ENCODE measurements around the gene AAK1.

Gene AAK1

DNA sequence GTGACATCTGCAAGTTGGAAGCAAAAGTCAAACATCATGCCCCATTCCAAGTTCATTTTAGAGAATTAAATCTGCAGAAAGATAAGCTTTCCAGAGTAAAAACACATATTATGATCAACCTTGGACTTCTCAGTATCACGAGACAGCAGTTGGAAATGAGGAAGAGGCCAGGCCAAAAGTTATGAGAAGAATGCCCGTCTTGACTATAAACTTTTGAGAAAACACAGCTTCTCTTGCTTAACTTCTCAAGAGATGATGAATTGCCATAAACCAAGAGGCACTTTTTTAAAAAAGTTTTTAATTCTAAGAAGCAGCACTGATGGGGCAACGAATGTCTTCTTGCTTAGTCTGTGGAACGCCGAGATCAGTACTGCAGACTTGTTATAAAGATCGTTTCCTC is 153.7 kb downstream of the AAK1 start:
- H3K4me3 ChIP-seq (ENCODE audit: low read length): no peak overlapping the region
- no peak for TF ChIP-seq ZNF274 (IDR thresholded peaks at IDR 0.05; ENCODE audit: low read depth, low read length)

DNA sequence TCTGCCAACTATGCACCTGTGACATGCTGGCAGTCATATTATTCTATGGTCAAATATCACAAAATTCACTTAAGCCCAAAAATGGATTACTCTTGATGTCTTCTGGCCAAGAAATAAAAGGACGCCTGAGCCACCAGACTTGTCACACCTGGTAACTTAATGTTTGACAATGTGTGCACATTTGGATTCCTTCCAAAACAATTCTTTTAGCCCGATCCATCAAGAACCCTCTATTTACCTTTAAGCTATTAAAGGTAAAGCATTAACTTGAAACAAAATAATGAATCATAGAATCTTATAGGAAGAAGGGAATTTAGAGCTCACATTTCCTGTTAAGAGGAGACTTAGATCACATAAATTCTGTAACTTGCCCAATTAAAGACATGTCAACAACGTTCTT is 159.8 kb downstream of the AAK1 start:
- no peak for TF ChIP-seq ZNF274 (IDR thresholded peaks at IDR 0.05; ENCODE audit: low read depth, low read length)
- H3K4me3 ChIP-seq (ENCODE audit: low read length): no peak overlapping the region

DNA sequence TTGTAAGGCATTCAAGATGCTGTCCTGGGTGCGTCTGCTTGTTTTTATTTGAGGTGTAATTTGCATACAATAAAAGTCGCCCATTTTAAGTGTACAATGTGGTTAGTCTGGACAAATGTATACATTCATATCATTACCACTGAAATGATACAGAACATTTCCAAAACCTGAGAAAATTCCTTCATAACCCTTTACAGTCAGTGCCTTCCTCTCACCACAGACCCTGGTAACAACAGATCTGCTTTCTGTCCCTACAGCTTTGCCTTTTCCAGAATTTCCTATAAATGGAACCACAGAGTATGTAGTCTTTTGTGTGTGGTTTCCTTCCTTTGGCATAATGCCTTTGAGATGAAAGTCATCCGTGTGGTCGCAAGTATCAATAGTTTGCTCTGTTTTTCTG is 160.5 kb downstream of the AAK1 start:
- no peak overlapping the region for H3K4me3 ChIP-seq (ENCODE audit: low read length)
- TF ChIP-seq ZNF274 (IDR thresholded peaks at IDR 0.05; ENCODE audit: low read depth, low read length): no peak

DNA sequence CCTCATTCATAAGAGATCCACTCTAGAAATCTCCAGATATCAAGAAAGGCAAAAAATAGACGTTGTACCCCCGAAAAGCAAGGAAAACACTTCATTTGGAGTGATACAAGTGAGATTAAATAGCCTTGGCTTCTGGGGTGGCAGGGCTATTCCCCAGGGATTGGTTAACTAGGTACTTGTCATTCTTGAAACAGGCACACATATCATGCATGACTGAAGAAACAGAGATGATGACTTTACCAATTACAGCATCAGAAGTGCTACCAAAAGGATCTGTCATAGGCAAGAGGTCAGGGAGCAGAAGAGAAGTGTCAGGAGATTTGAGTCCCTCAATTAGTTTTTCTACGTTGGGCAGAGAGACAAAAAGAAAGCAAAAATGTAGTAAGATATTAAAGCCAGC is 161.1 kb downstream of the AAK1 start:
- H3K4me3 ChIP-seq (ENCODE audit: low read length): no peak overlapping the region
- TF ChIP-seq ZNF274 (IDR thresholded peaks at IDR 0.05; ENCODE audit: low read depth, low read length): no peak

DNA sequence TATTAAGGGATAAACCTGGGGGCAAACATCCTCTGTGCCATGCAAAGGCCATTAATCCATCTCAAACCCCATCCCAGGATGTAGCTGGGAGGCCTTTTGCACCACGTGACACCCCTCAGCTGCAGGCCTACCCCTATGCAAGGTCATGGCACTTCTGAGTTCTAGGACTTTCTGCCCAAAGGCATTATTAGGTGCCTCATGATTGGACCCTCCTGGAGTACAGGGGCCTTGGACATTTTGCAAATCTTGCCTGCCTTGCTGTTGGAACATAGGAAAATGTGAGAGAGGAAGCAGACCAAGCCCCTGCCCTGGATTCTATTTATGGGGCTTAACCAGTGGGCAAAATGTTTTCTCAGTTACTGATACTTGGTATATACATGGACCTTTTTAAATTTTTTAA is 162.1 kb downstream of the AAK1 start:
- H3K4me3 ChIP-seq (ENCODE audit: low read length): no peak overlapping the region
- no peak for TF ChIP-seq ZNF274 (IDR thresholded peaks at IDR 0.05; ENCODE audit: low read depth, low read length)

DNA sequence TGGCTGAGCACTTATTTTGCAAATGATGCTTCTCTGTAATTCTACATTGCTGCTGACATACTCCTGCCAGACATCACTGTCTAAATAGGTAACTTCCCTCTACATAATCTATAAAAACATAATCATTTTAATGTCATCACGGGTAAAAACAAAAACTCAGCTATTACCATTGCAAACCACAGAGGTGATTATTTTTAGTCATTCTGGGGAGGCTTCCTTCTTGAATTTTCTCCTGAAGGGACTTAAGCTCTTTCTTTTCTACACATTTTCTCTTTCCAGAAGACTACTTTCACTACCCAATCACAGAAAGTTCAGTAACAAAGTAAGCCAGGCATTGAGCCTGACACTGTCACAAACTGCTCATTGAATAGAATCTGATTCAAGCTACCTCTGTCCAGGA is 165.9 kb downstream of the AAK1 start:
- no peak for TF ChIP-seq ZNF274 (IDR thresholded peaks at IDR 0.05; ENCODE audit: low read depth, low read length)
- no peak overlapping the region for H3K4me3 ChIP-seq (ENCODE audit: low read length)

DNA sequence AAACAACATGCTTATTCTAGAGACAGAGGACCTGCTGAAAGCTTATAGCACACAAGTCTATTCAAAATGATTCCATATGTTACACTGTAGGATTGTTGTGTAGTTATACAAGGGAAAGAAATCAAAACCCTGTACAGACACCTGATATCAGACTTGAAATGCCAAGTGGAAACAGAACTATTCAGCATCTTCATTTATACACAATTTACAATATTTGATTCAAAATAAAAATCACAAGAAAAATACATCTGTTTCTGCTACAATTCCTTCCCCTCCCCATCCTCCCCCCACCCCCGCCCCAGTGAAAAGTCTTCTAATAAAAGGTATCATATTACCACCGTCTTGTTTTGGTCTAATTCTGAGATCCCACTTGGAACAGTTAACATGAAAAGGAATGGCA is 168.9 kb downstream of the AAK1 start:
- H3K4me3 ChIP-seq (ENCODE audit: low read length): no peak overlapping the region
- TF ChIP-seq ZNF274 (IDR thresholded peaks at IDR 0.05; ENCODE audit: low read depth, low read length): no peak

DNA sequence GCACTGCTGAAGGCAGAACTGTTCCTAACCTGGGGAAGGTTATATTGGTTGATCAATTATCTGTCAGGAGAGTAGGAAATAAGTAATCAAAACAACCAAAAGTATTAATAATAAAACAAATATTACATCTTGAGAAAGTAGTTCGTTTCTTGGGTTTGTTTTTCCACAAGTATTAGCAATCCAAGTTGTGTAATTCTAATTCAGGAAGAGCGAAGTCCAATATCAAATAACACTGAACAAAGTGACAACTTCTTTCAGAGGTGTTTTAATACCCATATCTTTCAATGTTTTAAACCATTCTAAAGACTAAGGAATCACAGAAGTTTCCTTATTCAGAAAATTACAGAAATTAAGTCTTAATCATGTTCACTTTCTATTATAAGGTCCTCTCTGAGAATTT is 171.7 kb downstream of the AAK1 start:
- TF ChIP-seq ZNF274 (IDR thresholded peaks at IDR 0.05; ENCODE audit: low read depth, low read length): no peak
- H3K4me3 ChIP-seq (ENCODE audit: low read length): no peak overlapping the region

DNA sequence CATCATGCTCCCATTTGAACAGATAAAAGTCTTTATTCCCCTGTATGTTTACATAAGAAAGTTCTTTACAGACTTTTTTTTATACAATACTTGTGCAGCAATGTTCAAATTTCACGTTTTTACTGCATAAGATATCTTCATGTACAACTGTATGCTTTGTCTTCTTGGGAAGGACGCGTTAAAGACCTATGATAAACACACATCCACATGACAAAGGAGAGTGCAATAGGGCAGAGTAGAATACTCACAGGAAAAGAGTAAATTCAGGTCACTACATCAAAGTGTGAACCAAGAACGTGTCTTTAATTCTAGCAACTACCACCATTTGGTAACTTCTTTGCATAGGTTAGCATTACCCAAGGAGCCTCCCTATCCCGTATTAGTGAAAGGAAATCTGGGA is 172.6 kb downstream of the AAK1 start:
- H3K4me3 ChIP-seq (ENCODE audit: low read length): no peak overlapping the region
- TF ChIP-seq ZNF274 (IDR thresholded peaks at IDR 0.05; ENCODE audit: low read depth, low read length): no peak

DNA sequence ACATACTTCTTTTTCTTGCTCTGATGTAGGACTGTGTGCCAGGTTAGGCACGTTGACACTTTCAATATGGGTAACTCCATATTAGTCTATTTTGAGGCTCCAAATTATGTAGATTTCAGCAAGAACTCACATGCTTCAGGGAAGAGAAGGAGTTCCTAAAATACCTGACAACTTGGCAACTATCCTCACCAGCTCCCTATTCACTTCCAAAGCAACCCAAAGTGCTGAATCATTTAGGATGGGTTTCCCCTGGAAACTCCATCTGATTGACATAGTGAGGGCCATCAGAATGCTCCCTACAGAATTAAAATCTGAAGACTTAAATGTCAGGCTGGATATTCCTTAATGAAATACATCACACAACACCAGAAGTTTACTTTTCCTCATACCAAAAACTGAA is 173.8 kb downstream of the AAK1 start:
- no peak for TF ChIP-seq ZNF274 (IDR thresholded peaks at IDR 0.05; ENCODE audit: low read depth, low read length)
- H3K4me3 ChIP-seq (ENCODE audit: low read length): no peak overlapping the region

DNA sequence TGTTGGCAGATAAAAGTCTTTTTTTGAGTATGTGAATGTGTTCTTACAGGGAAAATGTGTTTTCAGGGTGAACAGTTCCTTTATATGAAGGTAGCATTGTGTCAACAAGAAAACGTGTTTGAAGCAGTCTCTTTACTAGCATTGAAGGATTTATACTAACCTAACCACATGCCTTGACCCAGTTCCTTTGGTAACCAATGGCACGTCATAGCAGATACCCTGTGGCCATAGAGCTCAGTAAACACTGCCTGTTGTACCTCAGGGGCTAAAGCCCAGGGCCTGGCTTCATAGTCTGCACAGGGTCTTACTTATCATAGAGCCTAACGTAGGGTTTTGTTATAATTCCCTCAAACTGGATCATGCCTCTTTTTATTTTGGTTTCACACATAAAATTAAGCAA is 174.2 kb downstream of the AAK1 start:
- no peak overlapping the region for H3K4me3 ChIP-seq (ENCODE audit: low read length)
- no peak for TF ChIP-seq ZNF274 (IDR thresholded peaks at IDR 0.05; ENCODE audit: low read depth, low read length)

DNA sequence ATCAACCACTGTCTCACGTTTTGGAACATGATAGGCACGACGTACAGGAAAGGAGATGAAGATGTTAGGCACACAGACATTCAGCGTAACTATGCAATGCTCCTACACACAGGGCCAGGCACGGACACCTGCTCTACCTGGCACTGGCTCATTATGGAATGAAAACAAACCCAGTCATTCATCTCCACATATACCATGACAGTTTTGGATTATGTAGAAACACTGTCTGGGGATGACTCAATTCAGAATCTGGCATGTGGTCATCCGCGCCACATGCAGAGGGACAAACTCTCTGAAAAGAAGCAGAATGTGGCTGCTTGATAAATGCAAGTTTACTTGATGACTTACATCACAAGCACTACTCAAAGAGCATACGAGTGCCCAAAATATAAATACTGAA is 176.8 kb downstream of the AAK1 start:
- no peak for TF ChIP-seq ZNF274 (IDR thresholded peaks at IDR 0.05; ENCODE audit: low read depth, low read length)
- no peak overlapping the region for H3K4me3 ChIP-seq (ENCODE audit: low read length)

DNA sequence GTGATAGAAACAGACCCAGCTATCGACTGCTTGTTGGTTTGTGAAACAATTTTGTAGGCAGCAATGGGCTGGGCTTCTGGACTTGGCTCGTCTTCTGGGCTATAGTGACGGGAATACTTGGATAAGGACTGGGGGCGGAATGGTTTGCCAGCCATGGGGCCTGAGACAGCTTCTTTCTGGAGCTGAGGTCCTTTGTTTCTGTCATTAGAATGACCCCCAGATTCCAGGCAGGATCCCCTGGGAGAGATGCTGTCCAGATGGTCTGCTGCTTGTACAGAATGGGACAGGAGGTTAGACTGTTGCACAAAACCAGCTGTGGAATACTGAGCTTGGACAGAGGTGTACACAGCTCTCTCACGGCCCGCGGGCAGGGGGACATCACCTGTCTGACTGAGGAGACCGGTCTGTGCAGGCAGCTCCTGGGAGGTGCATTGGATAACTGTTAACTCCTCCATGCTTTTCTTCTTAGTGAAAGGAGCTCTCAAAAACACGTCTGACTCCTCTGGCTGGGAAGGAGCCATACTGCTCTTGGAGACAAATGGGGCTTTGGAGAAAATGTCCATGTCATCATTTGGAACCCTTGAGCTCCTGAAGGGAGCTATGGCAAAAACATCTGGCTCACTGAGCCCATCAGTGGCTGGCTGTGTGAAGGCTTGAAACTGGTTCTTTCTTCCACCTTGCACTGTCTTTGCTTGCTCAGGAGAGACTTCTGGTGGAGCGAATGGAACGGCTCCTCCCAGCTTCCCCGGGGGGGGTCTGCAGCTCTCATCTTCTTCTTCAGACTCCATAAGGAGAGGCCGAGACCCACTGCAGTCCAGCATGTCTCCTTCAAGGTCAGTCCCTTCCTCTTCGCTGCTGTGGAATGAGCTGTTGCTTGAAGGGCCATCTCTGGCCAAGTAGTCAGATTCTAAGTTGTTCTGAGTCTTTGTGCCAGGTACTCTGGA is 177.8 kb downstream of the AAK1 start:
- TF ChIP-seq ZNF274 (IDR thresholded peaks at IDR 0.05; ENCODE audit: low read depth, low read length): no peak
- H3K4me3 ChIP-seq (ENCODE audit: low read length): no peak overlapping the region

DNA sequence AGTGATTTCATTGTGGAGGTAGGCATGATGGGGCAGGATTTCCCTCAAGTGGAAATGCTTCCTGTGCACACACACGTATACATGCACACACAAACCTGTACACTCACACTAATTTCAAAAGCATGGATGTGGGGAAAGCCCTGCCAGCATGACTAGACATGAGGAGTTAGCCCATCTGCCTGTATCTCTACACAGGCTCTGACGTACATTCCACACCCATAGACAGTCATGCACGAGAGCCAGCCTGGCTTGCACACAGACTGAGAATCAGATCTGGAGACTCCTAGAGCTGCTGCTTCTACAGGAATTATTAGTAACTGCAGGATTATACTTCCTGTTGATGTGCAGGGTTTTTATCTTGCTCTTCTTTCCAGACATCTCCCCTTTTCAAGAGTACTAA is 179.0 kb downstream of the AAK1 start:
- no peak for TF ChIP-seq ZNF274 (IDR thresholded peaks at IDR 0.05; ENCODE audit: low read depth, low read length)
- no peak overlapping the region for H3K4me3 ChIP-seq (ENCODE audit: low read length)

DNA sequence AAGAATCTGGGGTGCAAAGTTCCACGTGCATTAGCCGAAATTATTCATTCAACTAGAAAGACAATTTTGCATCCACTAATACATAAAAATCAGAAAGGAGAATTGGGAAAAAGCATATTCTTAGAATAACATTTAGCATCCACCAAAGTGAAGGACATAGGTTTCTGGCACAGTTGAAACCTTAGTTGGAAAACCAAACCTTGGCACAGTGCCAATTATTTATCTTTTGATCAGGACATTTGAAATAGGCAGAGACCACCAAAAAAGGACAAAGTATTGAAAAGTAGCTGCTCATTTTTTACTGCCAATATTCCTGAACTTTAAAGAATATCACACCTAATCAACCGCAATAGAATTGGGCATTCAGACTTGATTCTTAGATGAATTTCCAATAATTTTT is 180.8 kb downstream of the AAK1 start:
- no peak overlapping the region for H3K4me3 ChIP-seq (ENCODE audit: low read length)
- TF ChIP-seq ZNF274 (IDR thresholded peaks at IDR 0.05; ENCODE audit: low read depth, low read length): no peak

DNA sequence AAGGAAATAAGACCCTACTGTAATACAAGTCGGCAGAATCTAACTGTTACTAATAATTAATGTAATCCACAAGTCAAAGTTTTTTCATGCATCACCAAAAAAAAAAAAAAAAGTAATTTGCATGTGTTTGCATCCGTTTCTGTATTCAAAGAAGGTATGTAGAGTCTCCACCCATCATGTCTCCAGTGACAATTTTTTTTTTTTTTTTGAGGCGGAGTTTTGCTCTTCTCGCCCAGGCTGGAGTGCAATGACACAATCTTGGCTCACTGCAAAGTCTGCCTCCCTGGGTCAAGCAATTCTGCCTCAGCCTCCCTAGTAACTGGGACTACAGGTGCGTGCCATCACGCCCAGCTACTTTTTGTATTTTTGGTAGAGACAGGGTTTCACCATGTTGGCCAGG is 182.1 kb downstream of the AAK1 start:
- no peak for TF ChIP-seq ZNF274 (IDR thresholded peaks at IDR 0.05; ENCODE audit: low read depth, low read length)
- H3K4me3 ChIP-seq (ENCODE audit: low read length): no peak overlapping the region

Measured in GM08714 (cell line).